HL-60 (cell line): ENCODE results near the gene COCH.

Source experiments
- DNase-seq, 2 experiments: peaks; one replicate each; pipeline ENCODE4 v3.0.0-alpha.2; 2010 to 2020; ENCODE audit warnings: low read depth in 1 of 2, low spot score in 1 of 2
- H3K27ac ChIP-seq: fragments of 250-450 bp; sonication (Bioruptor Pico); replicated peaks from 2 replicates; pipeline ENCODE4 v1.5.1; 2020; ENCODE audit warnings: mild to moderate bottlenecking, moderate library complexity
- H3K27me3 ChIP-seq: fragments of 250-450 bp; sonication (Bioruptor Pico); 2 replicates; pipeline ENCODE4 v1.5.1; 2021; ENCODE audit warnings: mild to moderate bottlenecking, moderate library complexity; ENCODE audit not compliant: insufficient read depth, poor library complexity, severe bottlenecking
- H3K4me3 ChIP-seq: replicated peaks from 2 replicates; pipeline ENCODE4 v1.5.1; 2011; ENCODE audit warnings: mild to moderate bottlenecking, control low read depth, low read length; ENCODE audit not compliant: insufficient read depth
- GABPA ChIP-seq: IDR thresholded peaks from 2 replicates; pipeline ENCODE4 v1.6.1; 2012; ENCODE audit warnings: low read depth
- POLR2AphosphoS5 ChIP-seq: IDR thresholded peaks from 2 replicates; pipeline ENCODE4 v1.6.1; 2012; ENCODE audit warnings: low read depth
- SPI1 ChIP-seq: IDR thresholded peaks from 2 replicates; pipeline ENCODE4 v1.6.1; 2012; ENCODE audit warnings: low read depth, mild to moderate bottlenecking, borderline replicate concordance
- long read RNA-seq: library from polyadenylated mRNA; unstranded; transcript quantifications from one replicate; pipeline ENCODE4 v2.0.0, GENCODE V29; 2020
- TF ChIP-seq, protein P1 (sequence below): IDR thresholded peaks from 2 replicates; pipeline ENCODE4 v1.6.1; 2012; ENCODE audit warnings: low read depth; ENCODE audit not compliant: insufficient replicate concordance
- TF ChIP-seq, protein P2 (sequence below): IDR thresholded peaks from one replicate; pipeline ENCODE4 v1.5.1; 2011; ENCODE audit warnings: low read length, control low read depth, inconsistent platforms; ENCODE audit not compliant: insufficient read depth

COCH gene
- long read RNA-seq, partial matches to known transcripts = 0 of 1 reads
- long read RNA-seq, other reads (novel, unspliced or antisense) = 1 of 1 reads

DNA sequence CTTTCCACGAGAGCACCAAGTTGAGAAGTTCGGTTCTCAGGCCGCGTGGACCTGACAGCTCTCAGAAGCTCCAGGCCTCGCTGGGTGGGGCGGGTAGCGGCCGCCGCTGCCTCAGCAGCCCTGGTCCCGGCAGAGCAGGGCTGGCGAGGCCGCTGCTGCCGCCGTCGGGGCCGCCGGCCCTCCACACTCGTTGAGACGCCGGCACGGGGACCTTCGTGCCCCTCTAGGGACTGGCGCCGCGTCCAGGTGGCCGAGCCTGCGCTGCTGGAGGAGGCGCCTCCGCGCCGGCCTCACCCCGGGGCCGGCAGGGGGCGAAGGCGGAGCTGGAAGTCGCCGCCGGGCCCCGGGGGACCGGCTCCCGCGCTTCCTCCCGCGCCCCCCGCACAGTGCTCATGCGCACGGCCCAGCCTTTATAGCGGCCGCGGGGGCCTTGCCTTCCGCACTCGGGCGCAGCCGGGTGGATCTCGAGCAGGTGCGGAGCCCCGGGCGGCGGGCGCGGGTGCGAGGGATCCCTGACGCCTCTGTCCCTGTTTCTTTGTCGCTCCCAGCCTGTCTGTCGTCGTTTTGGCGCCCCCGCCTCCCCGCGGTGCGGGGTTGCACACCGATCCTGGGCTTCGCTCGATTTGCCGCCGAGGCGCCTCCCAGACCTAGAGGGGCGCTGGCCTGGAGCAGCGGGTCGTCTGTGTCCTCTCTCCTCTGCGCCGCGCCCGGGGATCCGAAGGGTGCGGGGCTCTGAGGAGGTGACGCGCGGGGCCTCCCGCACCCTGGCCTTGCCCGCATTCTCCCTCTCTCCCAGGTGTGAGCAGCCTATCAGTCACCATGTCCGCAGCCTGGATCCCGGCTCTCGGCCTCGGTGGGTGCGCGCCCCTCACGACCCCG is at the start of gene COCH:
COCH (plus strand) TSS at position 440 of the 879 bp plus-strand sequence; CDS start at position 820, 380 bp downstream.
- Histone ChIP-seq H3K4me3 (peak within 1 kb of the TSS; percentile 62), H3K27ac (peak within 1 kb of the TSS; percentile 43), H3K27me3 (peaks cover 7% of the 10 kb centered on the region)
- TF ChIP-seq GABPA = no peak
- peak; percentile 61 for TF ChIP-seq POLR2AphosphoS5
- TF ChIP-seq, protein P1, sequence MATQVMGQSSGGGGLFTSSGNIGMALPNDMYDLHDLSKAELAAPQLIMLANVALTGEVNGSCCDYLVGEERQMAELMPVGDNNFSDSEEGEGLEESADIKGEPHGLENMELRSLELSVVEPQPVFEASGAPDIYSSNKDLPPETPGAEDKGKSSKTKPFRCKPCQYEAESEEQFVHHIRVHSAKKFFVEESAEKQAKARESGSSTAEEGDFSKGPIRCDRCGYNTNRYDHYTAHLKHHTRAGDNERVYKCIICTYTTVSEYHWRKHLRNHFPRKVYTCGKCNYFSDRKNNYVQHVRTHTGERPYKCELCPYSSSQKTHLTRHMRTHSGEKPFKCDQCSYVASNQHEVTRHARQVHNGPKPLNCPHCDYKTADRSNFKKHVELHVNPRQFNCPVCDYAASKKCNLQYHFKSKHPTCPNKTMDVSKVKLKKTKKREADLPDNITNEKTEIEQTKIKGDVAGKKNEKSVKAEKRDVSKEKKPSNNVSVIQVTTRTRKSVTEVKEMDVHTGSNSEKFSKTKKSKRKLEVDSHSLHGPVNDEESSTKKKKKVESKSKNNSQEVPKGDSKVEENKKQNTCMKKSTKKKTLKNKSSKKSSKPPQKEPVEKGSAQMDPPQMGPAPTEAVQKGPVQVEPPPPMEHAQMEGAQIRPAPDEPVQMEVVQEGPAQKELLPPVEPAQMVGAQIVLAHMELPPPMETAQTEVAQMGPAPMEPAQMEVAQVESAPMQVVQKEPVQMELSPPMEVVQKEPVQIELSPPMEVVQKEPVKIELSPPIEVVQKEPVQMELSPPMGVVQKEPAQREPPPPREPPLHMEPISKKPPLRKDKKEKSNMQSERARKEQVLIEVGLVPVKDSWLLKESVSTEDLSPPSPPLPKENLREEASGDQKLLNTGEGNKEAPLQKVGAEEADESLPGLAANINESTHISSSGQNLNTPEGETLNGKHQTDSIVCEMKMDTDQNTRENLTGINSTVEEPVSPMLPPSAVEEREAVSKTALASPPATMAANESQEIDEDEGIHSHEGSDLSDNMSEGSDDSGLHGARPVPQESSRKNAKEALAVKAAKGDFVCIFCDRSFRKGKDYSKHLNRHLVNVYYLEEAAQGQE = no peak
- TF ChIP-seq, protein P2, sequence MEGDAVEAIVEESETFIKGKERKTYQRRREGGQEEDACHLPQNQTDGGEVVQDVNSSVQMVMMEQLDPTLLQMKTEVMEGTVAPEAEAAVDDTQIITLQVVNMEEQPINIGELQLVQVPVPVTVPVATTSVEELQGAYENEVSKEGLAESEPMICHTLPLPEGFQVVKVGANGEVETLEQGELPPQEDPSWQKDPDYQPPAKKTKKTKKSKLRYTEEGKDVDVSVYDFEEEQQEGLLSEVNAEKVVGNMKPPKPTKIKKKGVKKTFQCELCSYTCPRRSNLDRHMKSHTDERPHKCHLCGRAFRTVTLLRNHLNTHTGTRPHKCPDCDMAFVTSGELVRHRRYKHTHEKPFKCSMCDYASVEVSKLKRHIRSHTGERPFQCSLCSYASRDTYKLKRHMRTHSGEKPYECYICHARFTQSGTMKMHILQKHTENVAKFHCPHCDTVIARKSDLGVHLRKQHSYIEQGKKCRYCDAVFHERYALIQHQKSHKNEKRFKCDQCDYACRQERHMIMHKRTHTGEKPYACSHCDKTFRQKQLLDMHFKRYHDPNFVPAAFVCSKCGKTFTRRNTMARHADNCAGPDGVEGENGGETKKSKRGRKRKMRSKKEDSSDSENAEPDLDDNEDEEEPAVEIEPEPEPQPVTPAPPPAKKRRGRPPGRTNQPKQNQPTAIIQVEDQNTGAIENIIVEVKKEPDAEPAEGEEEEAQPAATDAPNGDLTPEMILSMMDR = peak; percentile 4
- TF ChIP-seq SPI1 = peak; percentile 12; the same call in 1 of the 2 replicates
- peak; percentile 33 to 42 for DNase-seq

DNA sequence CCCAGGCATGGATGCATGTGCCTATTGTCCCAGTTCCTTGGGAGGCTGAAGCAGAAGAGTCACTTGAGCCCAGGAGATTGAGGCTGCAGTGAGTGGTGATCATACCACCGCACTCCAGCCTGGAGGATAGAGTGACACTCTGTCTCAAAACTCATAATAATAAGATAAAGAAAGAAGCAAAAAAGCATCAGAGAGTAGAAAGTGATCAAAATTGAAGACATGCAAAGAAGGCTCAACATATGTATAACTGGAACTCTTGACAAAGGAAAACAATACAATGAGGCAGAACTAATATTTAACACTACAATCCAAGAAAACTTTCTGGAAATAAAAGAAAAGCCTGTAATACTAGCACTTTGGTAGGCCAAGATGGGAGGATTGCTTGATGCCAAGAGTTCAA is 48.3 kb upstream of the COCH start:
- Histone ChIP-seq H3K27me3 (no peaks in the 10 kb centered on the region), H3K4me3 (no peak overlapping the region), H3K27ac (no peak overlapping the region)
- no peak for DNase-seq
- TF ChIP-seq GABPA (no peak), SPI1 (no peak)

DNA sequence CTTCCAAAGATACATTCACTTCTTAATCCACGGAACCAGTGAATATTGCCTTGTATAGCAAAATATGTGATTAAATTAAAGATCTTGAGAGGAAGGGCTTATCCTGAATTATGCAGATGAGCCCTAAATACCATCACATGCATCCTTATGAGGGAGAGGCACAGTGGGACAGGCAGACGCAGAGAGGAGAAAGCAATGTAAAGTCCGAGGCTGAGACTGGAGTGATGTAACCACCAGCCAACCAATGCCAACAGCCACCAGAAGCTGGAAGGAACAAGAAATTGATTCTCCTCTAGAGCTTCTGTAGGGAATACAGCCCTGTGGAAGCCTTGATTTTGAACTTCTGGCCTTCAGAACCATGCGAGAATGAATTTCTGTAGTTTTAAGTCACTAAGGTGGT is 44.5 kb upstream of the COCH start:
- Histone ChIP-seq H3K4me3 (no peak overlapping the region), H3K27ac (no peak overlapping the region), H3K27me3 (no peaks in the 10 kb centered on the region)
- DNase-seq = no peak
- TF ChIP-seq, protein P2 = no peak
- TF ChIP-seq GABPA (no peak), SPI1 (no peak), POLR2AphosphoS5 (no peak)
- TF ChIP-seq, protein P1 = no peak

DNA sequence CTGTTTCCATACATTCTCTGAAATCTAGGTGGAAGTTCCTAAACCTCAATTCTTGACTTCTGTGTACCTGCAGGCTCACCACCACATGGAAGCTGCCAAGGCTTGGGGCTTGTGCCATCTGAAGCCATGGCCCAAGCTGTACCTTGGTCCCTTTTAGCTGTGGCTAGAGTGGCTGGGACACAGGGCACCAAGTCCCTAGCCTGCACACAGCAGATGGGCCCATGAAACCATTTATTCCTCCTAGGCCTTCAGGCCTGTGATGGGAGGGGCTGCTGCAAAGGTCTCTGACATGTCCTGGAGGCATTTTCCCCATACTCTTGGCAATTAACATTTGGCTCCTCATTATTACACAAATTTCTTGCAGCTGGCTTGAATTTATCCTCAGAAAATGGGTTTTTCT is 40.0 kb upstream of the COCH start:
- Histone ChIP-seq H3K4me3 (no peak overlapping the region), H3K27ac (no peak overlapping the region), H3K27me3 (no peaks in the 10 kb centered on the region)
- TF ChIP-seq, protein P1 = no peak
- TF ChIP-seq SPI1 (no peak), POLR2AphosphoS5 (no peak), GABPA (no peak)
- TF ChIP-seq, protein P2 = no peak
- DNase-seq = no peak
